NT2/D1 (cell line): ENCODE measurements around the gene WNT1.

Experiments
- DNase-seq: peaks from one replicate; pipeline ENCODE4 v3.0.0-alpha.2; 2011; ENCODE audit warnings: low read depth, low spot score
- H3K27me3 ChIP-seq: 2 replicates; pipeline ENCODE4 v1.6.0; 2011; ENCODE audit warnings: mild to moderate bottlenecking; ENCODE audit not compliant: insufficient read length, insufficient read depth
- H3K36me3 ChIP-seq: 2 replicates; pipeline ENCODE4 v1.6.1; 2011; ENCODE audit warnings: mild to moderate bottlenecking, low read length, mixed read lengths; ENCODE audit not compliant: insufficient read depth, insufficient read length
- H3K4me1 ChIP-seq: 2 replicates; pipeline ENCODE4 v1.5.1; 2011; ENCODE audit not compliant: insufficient read depth, insufficient read length
- H3K4me3 ChIP-seq: 2 replicates; pipeline ENCODE4 v1.5.1; 2011; ENCODE audit warnings: low read depth; ENCODE audit not compliant: insufficient read length
- H3K9ac ChIP-seq: 2 replicates; pipeline ENCODE4 v1.6.0; 2011; ENCODE audit warnings: low read depth; ENCODE audit not compliant: insufficient read length
- H3K9me3 ChIP-seq: 2 replicates; pipeline ENCODE4 v1.5.1; 2011; ENCODE audit warnings: mild to moderate bottlenecking, low read length; ENCODE audit not compliant: insufficient read depth
- SUZ12 ChIP-seq: IDR thresholded peaks from 2 replicates; pipeline ENCODE4 v1.6.1; 2011; ENCODE audit not compliant: insufficient read length, insufficient read depth; ENCODE audit errors: extremely low read depth
- YY1 ChIP-seq: IDR thresholded peaks from 2 replicates; pipeline ENCODE4 v1.6.1; 2011; ENCODE audit not compliant: insufficient read length, insufficient read depth
- ZNF274 ChIP-seq: IDR thresholded peaks from 2 replicates; pipeline ENCODE4 v1.6.1; 2011; ENCODE audit warnings: mild to moderate bottlenecking, low read depth, low read length

WNT1 gene

DNA sequence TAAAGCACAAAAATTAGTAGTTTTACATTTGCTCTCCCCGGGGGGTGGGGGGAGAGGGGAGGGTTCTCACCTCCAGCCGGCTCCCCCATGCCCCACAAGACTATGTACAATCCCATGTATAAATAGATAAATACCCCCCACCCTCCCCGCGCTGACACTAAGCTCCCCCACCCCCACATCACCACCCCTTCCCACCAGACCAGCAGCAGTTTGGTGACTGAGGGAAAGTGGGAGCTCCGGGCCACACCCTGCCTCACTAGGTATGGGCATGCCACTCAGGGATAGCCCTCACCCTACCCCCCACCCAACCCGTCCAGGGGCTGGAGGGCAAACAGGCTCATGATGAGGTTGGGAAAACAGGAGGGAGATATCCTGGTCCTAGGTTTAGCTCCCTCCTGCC lies 42.3 kb downstream of the WNT1 start:
- no peak for DNase-seq
- H3K36me3 ChIP-seq = peaks cover 49% of the 10 kb centered on the region
- TF ChIP-seq YY1 (no peak), ZNF274 (no peak), SUZ12 (no peak)
- H3K4me1 ChIP-seq = no peaks in the 10 kb centered on the region
- H3K9ac ChIP-seq = no peak overlapping the region
- H3K9me3 ChIP-seq = no peaks in the 10 kb centered on the region
- H3K4me3 ChIP-seq = no peak overlapping the region
- no peaks in the 10 kb centered on the region for H3K27me3 ChIP-seq

DNA sequence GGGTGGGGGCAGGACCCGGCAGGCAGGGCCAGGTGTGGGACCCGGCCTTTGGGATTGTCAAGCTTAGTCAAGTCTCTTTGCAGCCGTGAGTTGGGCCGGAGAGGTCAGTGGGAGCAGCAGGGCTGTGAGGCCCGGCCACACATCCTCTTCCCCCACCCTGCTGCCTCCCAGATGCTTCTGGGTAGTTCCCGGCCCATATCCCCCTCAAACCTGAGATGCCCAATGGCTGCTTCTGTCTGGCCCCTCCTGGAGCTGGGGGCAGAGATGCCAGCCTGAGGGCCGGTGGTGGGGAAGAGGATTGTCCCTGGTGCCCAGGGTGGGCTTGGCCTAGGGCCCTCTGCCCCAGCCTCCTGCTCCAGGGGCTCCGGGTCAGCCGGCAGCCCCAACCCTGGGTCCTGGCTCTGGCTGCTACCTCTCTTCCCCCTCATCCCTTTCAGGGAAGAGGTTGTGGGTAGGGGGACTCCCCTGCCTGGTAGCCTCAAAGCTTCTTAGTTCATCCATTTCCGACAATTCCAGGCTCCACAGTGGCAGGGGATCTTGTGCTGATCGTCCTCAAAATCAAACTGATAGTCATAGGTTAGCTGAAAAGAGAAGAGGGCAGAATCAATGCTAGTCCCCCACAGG lies 43.3 kb downstream of the WNT1 start:
- Histone ChIP-seq H3K9ac (no peak overlapping the region), H3K27me3 (no peaks in the 10 kb centered on the region), H3K4me3 (no peak overlapping the region), H3K36me3 (peaks cover 59% of the 10 kb centered on the region), H3K9me3 (no peaks in the 10 kb centered on the region), H3K4me1 (no peaks in the 10 kb centered on the region)
- no peak for DNase-seq
- no peak for TF ChIP-seq ZNF274
- TF ChIP-seq SUZ12 = no peak

DNA sequence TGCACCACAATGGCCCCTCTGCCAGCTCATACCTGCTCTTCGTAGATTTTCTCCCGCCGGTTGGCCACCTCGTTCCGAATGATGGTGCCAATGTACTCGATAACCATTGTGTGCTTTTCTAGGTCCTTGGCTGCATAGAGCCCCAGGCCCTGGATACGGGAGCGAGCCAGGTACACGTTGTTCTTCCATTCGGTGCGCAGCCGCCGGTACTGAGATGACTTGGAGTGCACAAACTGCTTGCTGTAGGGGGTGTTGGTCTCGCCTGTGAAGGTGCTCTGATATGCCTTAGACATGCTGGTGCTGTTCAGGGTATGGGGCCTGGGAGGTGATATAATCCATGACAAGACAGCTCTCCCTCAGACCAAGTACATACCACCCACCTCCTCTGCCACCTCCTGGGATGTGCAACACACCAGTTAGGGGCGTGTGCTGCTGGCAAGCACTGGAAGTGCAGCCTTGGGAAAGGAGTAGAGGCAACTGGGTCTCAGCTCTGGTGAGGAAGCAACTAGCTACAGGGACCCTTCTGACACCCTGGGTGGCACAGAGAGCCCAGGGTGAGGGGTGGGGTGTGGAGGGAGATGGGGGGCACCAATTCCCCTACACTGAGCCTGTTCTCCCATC lies 44.5 kb downstream of the WNT1 start:
- H3K4me3 ChIP-seq = no peak overlapping the region
- peaks cover 71% of the 10 kb centered on the region for H3K36me3 ChIP-seq
- H3K9me3 ChIP-seq = no peaks in the 10 kb centered on the region
- no peak overlapping the region for H3K9ac ChIP-seq
- H3K4me1 ChIP-seq = no peaks in the 10 kb centered on the region
- no peaks in the 10 kb centered on the region for H3K27me3 ChIP-seq
- DNase-seq = no peak
- TF ChIP-seq SUZ12 (no peak), YY1 (no peak), ZNF274 (no peak)

DNA sequence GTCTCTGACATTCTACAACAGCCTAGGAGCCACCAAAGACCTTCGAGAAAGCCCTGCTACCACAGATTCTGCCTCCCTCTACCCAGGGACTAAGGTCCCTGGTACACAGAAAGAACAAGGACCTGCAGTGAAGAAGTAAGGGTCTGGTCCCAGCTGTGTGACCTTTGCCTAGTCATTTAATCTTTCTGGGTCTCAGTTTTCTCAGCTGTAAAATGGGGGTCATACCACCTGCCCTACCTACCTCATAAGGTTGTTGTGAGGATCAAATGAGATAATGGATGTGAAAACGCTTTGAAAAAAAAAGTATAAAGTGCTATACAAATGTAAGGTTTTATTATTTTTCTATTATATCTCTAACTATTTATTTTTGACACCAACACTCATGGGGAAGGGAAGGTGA lies 45.7 kb downstream of the WNT1 start:
- Histone ChIP-seq H3K4me3 (no peak overlapping the region), H3K27me3 (no peaks in the 10 kb centered on the region), H3K9me3 (no peaks in the 10 kb centered on the region), H3K4me1 (no peaks in the 10 kb centered on the region), H3K9ac (no peak overlapping the region), H3K36me3 (peaks cover 83% of the 10 kb centered on the region)
- DNase-seq = no peak
- TF ChIP-seq SUZ12 (no peak), YY1 (no peak), ZNF274 (no peak)

- no peak for DNase-seq
- Histone ChIP-seq H3K4me1 (no peaks in the 10 kb centered on the region), H3K4me3 (no peak overlapping the region), H3K9ac (no peak overlapping the region), H3K9me3 (no peaks in the 10 kb centered on the region), H3K27me3 (no peaks in the 10 kb centered on the region), H3K36me3 (peaks cover 90% of the 10 kb centered on the region)
- TF ChIP-seq YY1 (no peak), ZNF274 (no peak), SUZ12 (no peak)
These were observed 46.4 kb downstream of the WNT1 start for GRCh38 chr12:49024543-49024942.

GRCh38 chr12:49025463-49025862 lies 47.3 kb downstream of the WNT1 start:
- no peaks in the 10 kb centered on the region for H3K27me3 ChIP-seq
- H3K4me3 ChIP-seq = no peak overlapping the region
- TF ChIP-seq YY1 (no peak), SUZ12 (no peak), ZNF274 (no peak)
- peaks cover 99% of the 10 kb centered on the region for H3K36me3 ChIP-seq
- H3K9ac ChIP-seq = no peak overlapping the region
- no peaks in the 10 kb centered on the region for H3K4me1 ChIP-seq
- DNase-seq = no peak
- H3K9me3 ChIP-seq = no peaks in the 10 kb centered on the region

GRCh38 chr12:49026101-49026500 lies 48.0 kb downstream of the WNT1 start:
- no peak for DNase-seq
- H3K36me3 ChIP-seq = peaks cover 100% of the 10 kb centered on the region
- H3K4me1 ChIP-seq = no peaks in the 10 kb centered on the region
- H3K9me3 ChIP-seq = no peaks in the 10 kb centered on the region
- H3K4me3 ChIP-seq = no peak overlapping the region
- H3K9ac ChIP-seq = no peak overlapping the region
- TF ChIP-seq SUZ12 = no peak
- TF ChIP-seq YY1 = no peak
- TF ChIP-seq ZNF274 = no peak
- no peaks in the 10 kb centered on the region for H3K27me3 ChIP-seq
